ENCODE results near the gene PPIF. TPM values are rescaled to one million over a fixed set of nuclear protein-coding genes. Genes with fewer than 3 reads are reported as not detected.

Gene PPIF
- total RNA-seq, 1 experiment from 2014 or later: 42.3 TPM

Other genes starting within 250 kb of the PPIF start
- 17.8 and 20.5 TPM in 2 replicates for gene ZCCHC24, start 98.2 kb downstream of the PPIF start, total RNA-seq (2014; rRNA removed; shearing (Covaris generic); ENCODE audit: low replicate concordance)
- gene EIF5AL1, start 165.1 kb downstream of the PPIF start, total RNA-seq (2014; rRNA removed; shearing (Covaris generic); ENCODE audit: low replicate concordance): 0.69 and 1.0 TPM in 2 replicates
- gene SFTPA2, start 212.9 kb downstream of the PPIF start, total RNA-seq (2014; rRNA removed; shearing (Covaris generic); ENCODE audit: low replicate concordance): not detected in 2 replicates